ENCODE measurements around the gene HOXA5.

HOXA5 gene

DNA sequence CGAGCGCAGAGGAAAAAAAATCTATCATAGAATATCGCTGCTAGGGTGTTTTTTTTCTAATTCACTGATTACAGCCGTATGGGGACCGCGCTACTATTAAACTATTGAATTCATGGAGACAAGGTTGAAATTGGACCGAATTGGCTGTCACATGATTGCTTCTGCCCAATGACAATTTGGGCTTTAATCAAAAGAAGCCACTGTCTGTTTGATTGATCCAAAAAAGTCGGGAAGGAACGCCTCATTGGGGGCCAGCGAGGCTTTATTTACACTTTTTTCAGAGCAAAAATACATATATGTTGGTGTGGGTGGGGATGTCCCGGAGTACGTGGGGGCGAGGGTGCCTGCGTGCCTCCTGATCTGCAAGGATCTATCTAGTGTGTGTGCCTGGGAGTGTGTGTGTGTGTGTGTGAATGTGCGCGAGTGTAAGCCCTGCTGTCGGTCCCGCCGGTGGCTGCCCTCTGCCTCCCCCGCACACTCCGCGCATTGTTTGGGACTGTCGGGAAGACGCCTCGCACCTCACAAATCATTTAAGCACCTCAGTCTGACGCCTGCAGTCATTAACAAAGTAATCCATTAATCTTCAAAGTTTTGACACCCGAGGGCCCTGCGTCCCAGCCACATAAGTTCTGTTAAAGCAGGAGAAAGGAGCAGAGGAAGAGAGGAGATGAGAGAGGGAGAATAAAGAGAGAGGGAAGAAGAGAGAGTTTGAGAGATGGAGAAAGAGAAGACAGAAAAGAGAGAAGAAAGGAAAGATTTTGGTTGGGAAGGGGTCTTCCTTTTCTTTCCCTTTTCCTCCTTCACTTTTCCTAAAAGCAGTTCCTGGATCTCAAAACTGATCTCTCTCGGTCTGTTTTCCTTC is 40.7 kb downstream of the HOXA5 start, which contains the start of gene HOXA2:
Gene HOXA2 (minus strand): TSS at position 103 of the 862 bp plus-strand sequence. CDS start 183 bp downstream, outside the sequence.
- H3K27me3 Mint-ChIP-seq = peaks cover 83% of the 10 kb centered on the region
- peak within 1 kb of the TSS; percentile 40 for H3K4me3 Mint-ChIP-seq
- no peak for DNase-seq
- H3K36me3 Mint-ChIP-seq (ENCODE audit: low read depth) = no peaks in the 10 kb centered on the region
- no peaks in the 10 kb centered on the region for H3K9me3 Mint-ChIP-seq
- peaks cover 26% of the 10 kb centered on the region for H3K4me1 Mint-ChIP-seq (ENCODE audit: low read depth)
- H3K27ac Mint-ChIP-seq = no peak within 1 kb of the TSS

- Mint-ChIP-seq H3K4me1 (ENCODE audit: low read depth) (peaks cover 33% of the 10 kb centered on the region), H3K9me3 (no peaks in the 10 kb centered on the region), H3K27me3 (peaks cover 91% of the 10 kb centered on the region), H3K27ac (no peak overlapping the region), H3K4me3 (no peak overlapping the region), H3K36me3 (ENCODE audit: low read depth) (no peaks in the 10 kb centered on the region)
- DNase-seq = no peak
Observed at GRCh38 chr7:27101957-27102580, 41.4 kb downstream of the HOXA5 start.

- Mint-ChIP-seq H3K9me3 (no peaks in the 10 kb centered on the region), H3K36me3 (ENCODE audit: low read depth) (no peaks in the 10 kb centered on the region), H3K27me3 (peaks cover 96% of the 10 kb centered on the region), H3K4me1 (ENCODE audit: low read depth) (peaks cover 36% of the 10 kb centered on the region), H3K27ac (no peak overlapping the region), H3K4me3 (no peak overlapping the region)
- DNase-seq = no peak
Observed at GRCh38 chr7:27101171-27101956, 42.1 kb downstream of the HOXA5 start.

DNA sequence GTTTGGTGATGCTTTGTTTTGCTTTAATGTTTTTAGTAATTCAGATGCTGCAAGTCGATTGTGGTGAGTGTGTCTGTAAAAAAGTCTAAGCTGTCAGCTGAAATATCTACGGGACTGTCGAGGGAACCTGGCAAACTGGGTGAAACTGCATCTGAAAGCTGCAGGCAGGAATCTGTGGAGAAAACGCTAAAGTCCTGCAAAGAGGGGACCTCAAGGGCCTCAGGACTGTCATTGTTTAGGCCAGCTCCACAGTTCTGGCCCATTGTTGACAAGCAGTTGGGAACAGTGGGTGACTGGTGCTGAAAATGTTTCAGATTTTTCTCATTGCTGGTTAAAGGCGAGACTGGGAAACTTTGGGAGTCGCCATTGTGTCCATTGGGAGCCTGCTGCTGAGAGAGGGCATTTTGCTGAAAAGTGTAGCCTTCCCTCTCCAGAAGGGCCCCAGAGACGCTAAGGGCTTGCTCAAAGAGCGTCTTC is 42.7 kb downstream of the HOXA5 start:
- no peak for DNase-seq
- Mint-ChIP-seq H3K27me3 (peaks cover 91% of the 10 kb centered on the region), H3K27ac (no peak overlapping the region), H3K4me1 (ENCODE audit: low read depth) (peaks cover 37% of the 10 kb centered on the region), H3K36me3 (ENCODE audit: low read depth) (no peaks in the 10 kb centered on the region), H3K9me3 (no peaks in the 10 kb centered on the region), H3K4me3 (no peak overlapping the region)

GRCh38 chr7:27099453-27100370 is 43.8 kb downstream of the HOXA5 start:
- H3K4me3 Mint-ChIP-seq = no peak overlapping the region
- no peak for DNase-seq
- no peaks in the 10 kb centered on the region for H3K9me3 Mint-ChIP-seq
- no peaks in the 10 kb centered on the region for H3K36me3 Mint-ChIP-seq (ENCODE audit: low read depth)
- H3K27ac Mint-ChIP-seq = no peak overlapping the region
- peaks cover 91% of the 10 kb centered on the region for H3K27me3 Mint-ChIP-seq
- H3K4me1 Mint-ChIP-seq (ENCODE audit: low read depth) = peaks cover 47% of the 10 kb centered on the region

- Mint-ChIP-seq H3K36me3 (ENCODE audit: low read depth) (no peaks in the 10 kb centered on the region), H3K27me3 (peaks cover 92% of the 10 kb centered on the region), H3K27ac (no peak overlapping the region), H3K9me3 (no peaks in the 10 kb centered on the region), H3K4me1 (ENCODE audit: low read depth) (peaks cover 45% of the 10 kb centered on the region), H3K4me3 (no peak overlapping the region)
- DNase-seq = no peak
Observed at GRCh38 chr7:27098578-27099451, 44.7 kb downstream of the HOXA5 start.

- Mint-ChIP-seq H3K4me1 (ENCODE audit: low read depth) (peaks cover 43% of the 10 kb centered on the region), H3K27ac (no peak overlapping the region), H3K27me3 (peaks cover 92% of the 10 kb centered on the region), H3K36me3 (ENCODE audit: low read depth) (no peaks in the 10 kb centered on the region), H3K4me3 (peak overlapping the region; percentile 73), H3K9me3 (no peaks in the 10 kb centered on the region)
- DNase-seq = no peak
Observed at GRCh38 chr7:27097686-27098577, 45.5 kb downstream of the HOXA5 start.

DNA sequence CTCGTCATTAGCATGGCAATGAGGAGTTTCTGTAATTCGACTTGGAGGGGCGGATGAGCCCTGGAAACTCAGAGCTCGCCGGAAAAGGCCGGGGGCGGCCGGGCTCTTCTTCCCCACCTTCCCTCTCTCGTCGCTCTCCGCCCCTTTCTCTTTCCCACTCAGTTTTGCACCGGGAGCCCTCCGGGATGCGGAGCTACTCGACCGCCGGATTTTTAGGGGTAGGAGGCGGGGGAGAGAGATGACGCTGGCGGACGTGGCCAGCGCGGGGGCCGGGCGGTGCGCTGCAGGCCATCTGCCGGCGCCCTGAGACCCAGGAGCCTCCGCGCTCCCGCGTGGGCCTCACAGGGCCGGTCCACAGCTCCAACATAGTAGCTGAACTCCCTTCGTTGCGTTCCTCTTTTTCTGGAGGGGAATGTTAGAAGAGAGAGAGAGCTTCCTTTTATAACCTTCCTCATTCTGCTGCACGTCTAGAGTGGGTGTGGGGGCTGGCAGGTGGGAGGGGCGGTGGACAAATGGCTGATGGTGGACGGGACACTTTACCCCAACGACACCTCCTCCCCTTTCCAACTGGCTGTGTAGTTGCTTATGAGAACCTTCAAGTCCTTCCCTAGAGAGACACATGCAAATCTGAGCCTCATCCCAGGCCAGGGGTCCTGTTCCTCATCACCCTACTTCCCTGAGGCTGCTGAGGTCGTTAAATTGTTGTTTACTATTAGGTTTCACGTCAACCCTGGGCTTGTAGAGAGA is 46.5 kb downstream of the HOXA5 start:
- peaks cover 92% of the 10 kb centered on the region for H3K27me3 Mint-ChIP-seq
- H3K4me1 Mint-ChIP-seq (ENCODE audit: low read depth) = peaks cover 35% of the 10 kb centered on the region
- no peaks in the 10 kb centered on the region for H3K9me3 Mint-ChIP-seq
- H3K4me3 Mint-ChIP-seq = peak overlapping the region; percentile 73
- H3K27ac Mint-ChIP-seq = no peak overlapping the region
- no peaks in the 10 kb centered on the region for H3K36me3 Mint-ChIP-seq (ENCODE audit: low read depth)
- no peak for DNase-seq

DNA sequence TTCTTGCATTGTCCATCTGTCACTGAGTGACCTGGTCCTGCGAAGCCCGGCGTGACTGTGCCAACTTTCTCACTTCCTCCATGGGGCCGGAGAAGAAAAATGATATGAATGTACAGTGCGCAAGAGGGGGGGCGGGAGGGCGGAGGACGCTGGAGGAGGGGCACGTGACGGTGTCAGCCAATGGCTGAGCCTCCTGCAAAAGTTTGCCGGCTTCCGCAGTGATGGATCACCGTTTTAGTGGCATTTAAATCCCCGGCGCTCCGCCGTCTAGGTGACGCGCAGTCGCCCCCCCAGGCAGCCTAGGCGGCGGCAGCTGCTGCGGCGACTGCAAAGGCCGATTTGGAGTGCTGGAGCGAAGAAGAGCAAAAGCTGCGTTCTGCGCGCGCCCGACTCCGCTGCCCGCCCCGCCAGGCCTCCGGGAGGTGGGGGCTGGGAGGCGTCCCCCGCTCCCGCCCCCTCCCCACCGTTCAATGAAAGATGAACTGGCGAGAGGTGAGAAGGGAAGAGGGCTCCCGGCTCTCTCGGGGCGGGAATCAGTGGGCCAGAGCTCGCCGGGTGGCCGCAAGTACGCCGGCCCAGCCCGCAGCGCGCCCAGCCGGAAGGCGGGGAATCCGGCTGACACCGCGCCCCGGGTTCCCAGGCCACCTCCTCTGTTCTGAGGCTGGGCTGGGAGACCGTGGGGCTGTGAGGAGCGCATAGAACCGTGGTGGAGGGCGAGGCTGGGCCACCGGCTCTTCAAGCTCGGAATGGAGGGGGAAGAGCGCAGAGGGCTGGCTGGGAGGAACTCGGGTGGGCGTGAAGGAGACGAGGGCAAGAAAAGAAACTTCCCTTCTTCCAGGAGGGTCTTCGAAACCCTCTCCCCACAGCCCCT is 47.3 kb downstream of the HOXA5 start, which contains the start of gene HOXA1:
Gene HOXA1 (minus strand): TSS at position 104 of the 871 bp plus-strand sequence. CDS start 88 bp downstream, at position 16.
- peak; percentile 77 for DNase-seq
- Mint-ChIP-seq H3K27ac (no peak within 1 kb of the TSS), H3K36me3 (ENCODE audit: low read depth) (no peaks in the 10 kb centered on the region), H3K9me3 (no peaks in the 10 kb centered on the region), H3K27me3 (peaks cover 92% of the 10 kb centered on the region), H3K4me1 (ENCODE audit: low read depth) (peaks cover 31% of the 10 kb centered on the region), H3K4me3 (peak within 1 kb of the TSS; percentile 73)

DNA sequence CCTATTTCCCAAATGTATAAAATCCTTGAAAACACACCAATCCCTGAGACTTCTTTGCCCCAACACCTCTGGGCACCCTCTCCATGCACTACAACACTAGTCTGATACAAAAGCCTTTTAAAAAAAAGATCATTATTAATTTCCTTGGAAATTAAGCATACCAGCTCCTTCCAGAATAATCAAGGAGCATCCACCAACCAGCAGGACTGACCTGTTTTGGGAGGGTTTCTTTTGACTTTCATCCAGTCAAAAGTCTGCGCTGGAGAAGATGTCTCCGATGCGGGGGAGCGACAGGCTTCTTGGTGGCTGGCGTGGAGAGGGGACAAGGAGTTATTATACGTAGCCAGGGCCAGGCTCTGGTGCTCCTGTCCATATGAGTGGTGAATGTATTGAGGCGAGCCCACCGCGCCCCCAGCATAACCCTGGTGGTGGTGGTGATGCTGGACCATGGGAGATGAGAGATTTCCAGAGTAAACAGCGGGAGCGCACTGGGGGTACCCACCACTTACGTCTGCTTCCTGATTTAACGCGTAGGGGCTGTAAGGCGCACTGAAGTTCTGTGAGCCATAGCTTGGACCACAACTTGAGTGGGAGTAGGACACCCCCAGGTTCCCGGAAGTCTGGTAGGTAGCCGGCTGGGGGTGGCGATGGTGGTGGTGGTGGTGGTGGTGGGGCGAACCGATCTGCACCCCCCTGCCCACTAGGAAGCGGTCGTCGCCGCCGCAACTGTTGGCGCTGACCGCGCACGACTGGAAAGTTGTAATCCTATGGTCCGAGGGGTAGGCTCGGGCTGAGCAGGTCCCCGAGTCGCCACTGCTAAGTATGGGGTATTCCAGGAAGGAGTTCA is 48.2 kb downstream of the HOXA5 start:
- H3K27me3 Mint-ChIP-seq = peaks cover 92% of the 10 kb centered on the region
- no peak overlapping the region for H3K27ac Mint-ChIP-seq
- no peaks in the 10 kb centered on the region for H3K9me3 Mint-ChIP-seq
- DNase-seq = no peak
- H3K36me3 Mint-ChIP-seq (ENCODE audit: low read depth) = no peaks in the 10 kb centered on the region
- peak overlapping the region; percentile 73 for H3K4me3 Mint-ChIP-seq
- H3K4me1 Mint-ChIP-seq (ENCODE audit: low read depth) = peaks cover 31% of the 10 kb centered on the region
